GM12864 (cell line): Measurements from ENCODE around the gene EXOC7.

Source experiments
- DNase-seq: peaks from one replicate; pipeline ENCODE4 v3.0.0-alpha.2; 2011; ENCODE audit warnings: low read depth
- H3K4me3 ChIP-seq: 2 replicates; pipeline ENCODE4 v1.5.1; 2011; ENCODE audit warnings: mild to moderate bottlenecking, low read depth, low read length, control low read depth
- TF ChIP-seq, protein P1 (sequence below): IDR thresholded peaks from 2 replicates; pipeline ENCODE4 v1.5.1; 2011; ENCODE audit warnings: low read depth, mild to moderate bottlenecking, moderate library complexity, low read length, control low read depth, inconsistent platforms; ENCODE audit errors: missing control alignments

EXOC7 gene

DNA sequence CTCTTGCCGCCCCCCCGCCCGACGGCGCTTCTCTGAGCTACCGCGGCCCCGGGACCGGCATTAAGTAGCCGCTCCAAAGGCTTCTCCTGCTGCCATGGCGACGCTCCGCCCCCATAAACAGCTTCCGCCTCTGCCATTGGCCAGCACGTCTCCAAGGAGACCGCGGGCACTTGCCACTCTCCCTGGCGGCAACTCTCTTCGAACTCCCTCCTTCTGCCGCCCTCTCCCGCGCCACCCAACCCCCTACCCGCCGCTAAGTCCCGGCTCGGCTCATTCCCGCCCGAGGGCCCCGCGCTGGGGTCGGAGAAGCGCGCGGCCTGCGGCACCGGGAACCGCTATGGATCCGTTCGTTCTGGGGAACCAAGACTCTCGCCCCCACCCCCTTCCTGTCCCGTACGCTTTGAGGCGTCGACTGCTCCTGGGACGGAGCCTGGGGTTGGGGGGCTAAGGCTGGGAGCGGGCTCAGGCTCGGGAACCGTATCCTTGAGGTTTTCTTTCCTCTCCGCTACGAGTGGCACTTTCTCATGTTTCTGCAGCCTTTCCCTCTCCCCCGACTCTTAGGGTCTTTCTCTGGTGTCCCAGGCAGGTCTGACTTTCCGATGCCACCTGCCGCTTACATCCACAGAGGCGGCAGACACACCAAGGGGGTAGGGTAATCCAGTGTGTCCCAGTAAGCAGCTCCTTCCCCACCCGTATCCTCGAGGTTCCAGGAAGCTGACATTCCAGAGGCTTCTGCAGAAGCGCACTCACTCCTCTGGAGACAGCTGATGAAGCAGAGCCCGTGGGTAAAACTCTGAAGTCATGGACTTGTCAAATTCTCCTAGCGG, 37.8 kb upstream of the EXOC7 start, which contains the start of gene FOXJ1:
Gene FOXJ1 (minus strand): TSS at position 34 of the 827 bp plus-strand sequence. CDS start 850 bp downstream, outside the sequence.
- peak within 1 kb of the TSS; percentile 39 for H3K4me3 ChIP-seq
- DNase-seq = peak; percentile 39
- TF ChIP-seq, protein P1, sequence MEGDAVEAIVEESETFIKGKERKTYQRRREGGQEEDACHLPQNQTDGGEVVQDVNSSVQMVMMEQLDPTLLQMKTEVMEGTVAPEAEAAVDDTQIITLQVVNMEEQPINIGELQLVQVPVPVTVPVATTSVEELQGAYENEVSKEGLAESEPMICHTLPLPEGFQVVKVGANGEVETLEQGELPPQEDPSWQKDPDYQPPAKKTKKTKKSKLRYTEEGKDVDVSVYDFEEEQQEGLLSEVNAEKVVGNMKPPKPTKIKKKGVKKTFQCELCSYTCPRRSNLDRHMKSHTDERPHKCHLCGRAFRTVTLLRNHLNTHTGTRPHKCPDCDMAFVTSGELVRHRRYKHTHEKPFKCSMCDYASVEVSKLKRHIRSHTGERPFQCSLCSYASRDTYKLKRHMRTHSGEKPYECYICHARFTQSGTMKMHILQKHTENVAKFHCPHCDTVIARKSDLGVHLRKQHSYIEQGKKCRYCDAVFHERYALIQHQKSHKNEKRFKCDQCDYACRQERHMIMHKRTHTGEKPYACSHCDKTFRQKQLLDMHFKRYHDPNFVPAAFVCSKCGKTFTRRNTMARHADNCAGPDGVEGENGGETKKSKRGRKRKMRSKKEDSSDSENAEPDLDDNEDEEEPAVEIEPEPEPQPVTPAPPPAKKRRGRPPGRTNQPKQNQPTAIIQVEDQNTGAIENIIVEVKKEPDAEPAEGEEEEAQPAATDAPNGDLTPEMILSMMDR = no peak

DNA sequence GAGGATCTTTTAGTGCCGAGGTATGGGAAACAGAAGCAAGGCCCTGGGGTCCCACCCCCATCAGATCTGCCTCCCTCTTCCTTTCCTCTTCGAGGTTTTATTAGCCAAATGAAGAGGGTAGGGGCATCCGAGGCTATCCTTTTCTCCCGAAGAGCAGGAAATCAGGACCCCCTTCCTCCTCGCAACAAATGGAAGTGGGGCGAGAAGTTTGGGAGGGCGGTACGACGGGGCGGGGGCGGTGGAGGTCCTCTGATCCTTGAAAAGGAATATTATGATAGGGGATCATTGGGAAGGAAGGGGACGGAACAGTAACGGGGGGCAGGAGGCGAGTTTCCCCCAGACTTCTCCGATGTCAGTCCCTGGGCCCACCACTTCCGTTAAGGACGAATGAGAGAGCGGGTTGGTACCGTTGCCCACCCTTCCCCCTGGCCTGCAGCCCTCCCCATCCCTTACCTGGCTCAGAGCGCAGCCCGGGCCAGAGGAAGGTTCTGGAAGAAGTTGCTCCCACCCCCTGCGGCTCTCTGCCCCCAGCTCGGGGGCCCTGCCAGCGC, 37.1 kb upstream of the EXOC7 start:
- H3K4me3 ChIP-seq = peak overlapping the region; percentile 39; the same call in 1 of the 2 replicates
- no peak for DNase-seq
- TF ChIP-seq, protein P1 = no peak

DNA sequence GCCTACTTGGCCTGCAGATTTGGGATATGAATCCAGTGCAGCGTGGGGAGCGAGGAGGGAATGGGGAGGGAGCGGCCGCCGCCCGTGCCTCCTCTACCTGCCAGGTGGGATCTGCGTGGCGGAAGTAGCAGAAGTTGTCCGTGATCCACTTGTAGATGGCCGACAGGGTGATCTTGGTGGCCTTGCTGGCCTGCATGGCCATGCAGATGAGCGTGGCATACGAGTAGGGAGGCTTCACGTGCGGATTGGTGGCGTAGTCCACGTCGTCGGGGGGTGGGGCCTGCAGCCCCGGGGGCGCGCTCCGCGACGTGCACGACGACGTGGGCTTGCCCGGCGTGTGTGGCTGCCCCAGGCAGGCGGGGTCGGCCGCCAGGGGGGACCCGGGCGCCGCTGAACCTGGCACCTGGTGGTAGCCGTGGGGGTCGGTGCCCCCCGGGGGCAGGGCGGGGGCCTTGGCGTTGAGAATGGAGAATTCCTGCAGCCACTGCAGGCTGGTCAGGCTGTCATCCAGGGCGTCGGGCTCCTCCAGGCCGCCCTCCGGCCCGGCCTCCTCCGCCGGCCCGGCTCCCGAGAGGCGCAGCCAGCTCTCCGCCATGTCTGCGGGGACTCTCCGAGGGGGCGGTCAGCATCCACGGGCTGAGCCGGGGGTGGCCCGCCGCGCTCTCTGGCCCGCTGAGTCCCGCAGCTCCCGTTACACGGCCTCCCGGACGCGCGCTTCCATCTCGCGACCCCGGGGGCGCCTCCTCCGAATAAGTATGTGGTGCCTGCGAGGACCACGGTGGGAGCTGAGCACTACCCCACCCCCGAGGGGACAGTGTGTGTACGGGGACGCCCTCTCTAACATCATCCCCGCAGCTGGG, 36.4 kb upstream of the EXOC7 start:
- TF ChIP-seq, protein P1 = peak; percentile 25
- DNase-seq = no peak
- H3K4me3 ChIP-seq = peak overlapping the region; percentile 25; the same call in 1 of the 2 replicates

- H3K4me3 ChIP-seq = no peak overlapping the region
- DNase-seq = no peak
Measured at GRCh38 chr17:76138896-76139752, 35.5 kb upstream of the EXOC7 start.

GRCh38 chr17:76138234-76138895, 34.8 kb upstream of the EXOC7 start:
- TF ChIP-seq, protein P1 = no peak
- H3K4me3 ChIP-seq = no peak overlapping the region
- DNase-seq = no peak

More at GRCh38 chr17:76138896-76139752, 35.5 kb upstream of the EXOC7 start:
- TF ChIP-seq, protein P1 = no peak
